T-cell (primary cell): ENCODE data around the gene BTBD10. TPM values are rescaled to one million over a fixed set of nuclear protein-coding genes. Genes with fewer than 3 reads are reported as not detected.
"Not testable (repeated sequence)": the region's sequence is repeated elsewhere in the genome, so short reads cannot be mapped to it uniquely, and the experiment has no call there.

Experiments
- ATAC-seq, 4 experiments: fragments of 200-7000 bp in 3 of 4; fragments of 150-1000 bp in 1 of 4; cut with Tn5 transposase; replicated peaks in 1 of 4; 1 replicate in 3 of 4; 2 replicates in 1 of 4; pipeline ENCODE4 v1.10.0; 2021; ENCODE audit warnings: moderate library complexity in 3 of 4, mild to moderate bottlenecking in 2 of 4, moderate number of reproducible peaks in 1 of 4
- CTCF ChIA-PET, 2 donors: fragments of 300-600 bp; sonication (Branson Sonifier 250); formaldehyde crosslinking; loops; one replicate each; lab custom pipeline; 2022; ENCODE audit warnings: antibody characterized with exemption in 2 of 2; lab: Charles Lee
- POLR2A ChIA-PET, 2 donors: fragments of 300-600 bp; sonication (Branson Sonifier 250); formaldehyde crosslinking; loops; one replicate each; lab custom pipeline; 2022; ENCODE audit warnings: antibody characterized with exemption in 2 of 2; lab: Charles Lee
- DNase-seq, 35 experiments: peaks; one replicate each; pipeline versions ENCODE4 v3.0.0 to v3.0.0-alpha.2; 2013 to 2023
- H3K27ac ChIP-seq: one replicate; pipeline ENCODE4 v1.5.1; 2013; ENCODE audit warnings: low read length
- H3K27me3 ChIP-seq, 2 experiments: replicated peaks in 1 of 2; 1 replicate in 1 of 2; 2 replicates in 1 of 2; pipeline versions ENCODE4 v1.6.1 to v1.7.0; 2013; ENCODE audit warnings: low read length in 1 of 2, mixed read lengths in 1 of 2; ENCODE audit not compliant: control insufficient read depth in 2 of 2, insufficient read depth in 2 of 2; ENCODE audit errors: extremely low read depth in 1 of 2
- H3K36me3 ChIP-seq, 2 donors: 1 replicate in 1 of 2; 2 replicates in 1 of 2; pipeline versions ENCODE4 v1.6.1 to v1.7.0; 2013; ENCODE audit warnings: low read length in 1 of 2; ENCODE audit not compliant: control insufficient read depth in 2 of 2, insufficient read depth in 1 of 2; ENCODE audit errors: extremely low read depth in 1 of 2
- H3K4me1 ChIP-seq, 2 experiments: 1 replicate in 1 of 2; 2 replicates in 1 of 2; pipeline versions ENCODE4 v1.6.1 to v1.7.0; 2013; ENCODE audit warnings: low read length in 2 of 2, mixed read lengths in 1 of 2; ENCODE audit not compliant: insufficient read depth in 2 of 2, control insufficient read depth in 1 of 2; ENCODE audit errors: extremely low read depth in 1 of 2
- H3K4me3 ChIP-seq, 2 donors: 1 replicate in 1 of 2; 2 replicates in 1 of 2; pipeline versions ENCODE4 v1.5.1 to v1.7.0; 2013; ENCODE audit warnings: mild to moderate bottlenecking in 2 of 2, low read length in 1 of 2, moderate library complexity in 1 of 2; ENCODE audit not compliant: control insufficient read depth in 1 of 2; ENCODE audit errors: extremely low read depth in 1 of 2
- H3K9me3 ChIP-seq: 2 replicates; pipeline ENCODE4 v1.7.0; 2013
- H3K27ac Mint-ChIP-seq, 2 donors: one replicate each; pipeline ENCODE4 v1.8.0; 2020 to 2021; ENCODE audit warnings: mild to moderate bottlenecking in 2 of 2, mixed read lengths in 2 of 2
- H3K27me3 Mint-ChIP-seq, 2 donors: one replicate each; pipeline ENCODE4 v1.8.0; 2021 to 2022; ENCODE audit warnings: mixed read lengths in 2 of 2
- H3K36me3 Mint-ChIP-seq: one replicate; pipeline ENCODE4 v1.8.0; 2021; ENCODE audit warnings: mixed read lengths
- H3K4me1 Mint-ChIP-seq, 3 donors: one replicate each; pipeline ENCODE4 v1.8.0; 2020 to 2022; ENCODE audit warnings: mixed read lengths in 3 of 3, mild to moderate bottlenecking in 1 of 3
- H3K4me3 Mint-ChIP-seq, 3 donors: one replicate each; pipeline ENCODE4 v1.8.0; 2020 to 2022; ENCODE audit warnings: mild to moderate bottlenecking in 3 of 3, mixed read lengths in 3 of 3, moderate library complexity in 3 of 3
- H3K9me3 Mint-ChIP-seq, 3 donors: one replicate each; pipeline ENCODE4 v1.8.0; 2020 to 2022; ENCODE audit warnings: mixed read lengths in 3 of 3
- WGBS: methylation state at CpG from one replicate; pipeline ENCODE4 v1.1.5; 2013; ENCODE audit warnings: missing lambda C conversion rate; ENCODE audit not compliant: insufficient coverage; 5-methylcytosine and 5-hydroxymethylcytosine counted together
- total RNA-seq, 35 experiments: library from RNA in 6 of 35; stranded (reverse) in 6 of 35; fragments of 120-200 nt in 1 of 35; gene quantifications; one replicate each; pipeline versions ENCODE4 v1.2.1 to v1.2.4 and lab custom pipeline; 2013 to 2026

The BTBD10 gene
- total RNA-seq, 5 donors from 2014 or later (not counting 1 experiment from before 2014, with no cell fraction given): 15.9 to 19.3 (median 18.8) TPM

GRCh38 chr11:13423372-13423771, 39.6 kb downstream of the BTBD10 start:
- DNase-seq (no peak), ATAC-seq (no peak)
- Mint-ChIP-seq H3K36me3 (peaks cover 41% of the 10 kb centered on the region), H3K4me3 (no peak overlapping the region), H3K4me1 (peaks cover 25 to 41% (median 34%) of the 10 kb centered on the region in 3 donors), H3K27ac (no peak overlapping the region), H3K9me3 (peaks cover 0 to 13% (median 10%) of the 10 kb centered on the region in 3 donors), H3K27me3 (no peaks in the 10 kb centered on the region)
- ChIA-PET POLR2A (interaction anchor here in 1 of 2 donors (0.6 kb wide), 1 partner anchor 174 kb away, joined by 3 read pairs; no protein-coding TSS in a partner anchor), CTCF (no interaction called here)
- no peaks in the 10 kb centered on the region for H3K27me3 ChIP-seq
- H3K27ac ChIP-seq: no peak overlapping the region
- H3K36me3 ChIP-seq: peaks cover 0 to 12% of the 10 kb centered on the region in 2 donors
- no CpG with 5 or more reads among the region's 6 CpGs for WGBS
- no peak overlapping the region for H3K4me3 ChIP-seq
- peaks cover 5% of the 10 kb centered on the region for H3K9me3 ChIP-seq
- H3K4me1 ChIP-seq: no peaks in the 10 kb centered on the region

DNA sequence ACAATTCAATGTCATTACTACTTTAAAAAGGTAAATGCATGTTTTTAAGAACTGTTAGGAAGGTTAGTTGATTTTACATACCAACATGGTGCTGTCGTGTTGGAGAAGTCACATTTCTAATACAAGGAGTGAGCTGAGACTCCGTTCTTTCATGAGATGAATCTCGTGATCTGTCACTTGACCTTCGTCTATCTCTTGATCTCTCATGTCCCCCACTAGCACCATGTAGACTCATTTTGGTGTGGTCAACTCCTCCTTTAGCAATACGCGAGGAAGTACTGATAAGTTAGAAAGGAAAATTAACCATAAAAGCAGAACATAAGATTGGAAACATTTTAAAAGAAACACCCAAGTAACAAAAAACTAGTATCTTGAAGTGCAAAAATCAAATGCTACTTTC, 41.5 kb downstream of the BTBD10 start:
- H3K4me1 Mint-ChIP-seq: peaks cover 25 to 37% (median 32%) of the 10 kb centered on the region in 3 donors
- H3K4me3 Mint-ChIP-seq: no peak overlapping the region
- ATAC-seq (no peak), DNase-seq (no peak)
- Histone ChIP-seq H3K4me3 (no peak overlapping the region), H3K27me3 (no peaks in the 10 kb centered on the region), H3K9me3 (peaks cover 2% of the 10 kb centered on the region), H3K36me3 (peaks cover 0 to 17% of the 10 kb centered on the region in 2 donors), H3K4me1 (no peaks in the 10 kb centered on the region), H3K27ac (no peak overlapping the region)
- ChIA-PET POLR2A (no interaction called here), CTCF (no interaction called here)
- H3K9me3 Mint-ChIP-seq: no peaks in the 10 kb centered on the region
- no CpG with 5 or more reads among the region's 6 CpGs for WGBS
- H3K27ac Mint-ChIP-seq: no peak overlapping the region
- peaks cover 36% of the 10 kb centered on the region for H3K36me3 Mint-ChIP-seq
- H3K27me3 Mint-ChIP-seq: no peaks in the 10 kb centered on the region

DNA sequence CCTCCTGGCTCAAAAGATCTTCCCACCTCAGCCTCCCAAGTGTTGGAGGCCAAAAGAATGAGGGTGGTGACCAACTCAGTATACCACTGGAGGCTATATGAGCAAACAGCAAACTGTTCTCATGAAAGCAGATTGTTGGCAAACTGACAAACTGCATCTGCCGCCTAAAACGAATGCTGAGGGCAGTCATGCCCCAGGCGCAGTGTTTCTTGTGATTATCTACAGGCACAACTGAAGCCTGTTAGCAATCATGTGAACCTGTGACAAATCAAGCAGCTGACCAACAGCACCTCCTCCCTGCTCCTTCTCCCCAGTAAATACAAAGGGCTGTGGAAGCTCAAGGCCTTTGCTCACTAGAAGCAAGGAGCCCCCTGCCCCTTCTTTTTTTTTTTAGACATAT, 47.8 kb downstream of the BTBD10 start:
- H3K36me3 ChIP-seq: peaks cover 0 to 47% of the 10 kb centered on the region in 2 donors
- CTCF ChIA-PET: no interaction called here
- H3K4me3 ChIP-seq: no peak overlapping the region
- Mint-ChIP-seq H3K27ac (no peak overlapping the region), H3K4me3 (no peak overlapping the region), H3K36me3 (peaks cover 49% of the 10 kb centered on the region), H3K9me3 (no peaks in the 10 kb centered on the region), H3K4me1 (no peaks in the 10 kb centered on the region), H3K27me3 (no peaks in the 10 kb centered on the region)
- WGBS: 97% methylated on average over 3 of the region's 3 CpGs
- no peak for DNase-seq
- POLR2A ChIA-PET: interaction anchor here in 1 of 2 donors (0.7 kb wide), 1 partner anchor 32 kb away, joined by 5 read pairs; no protein-coding TSS in a partner anchor
- no peak overlapping the region for H3K27ac ChIP-seq
- no peaks in the 10 kb centered on the region for H3K9me3 ChIP-seq
- no peaks in the 10 kb centered on the region for H3K4me1 ChIP-seq
- H3K27me3 ChIP-seq: no peaks in the 10 kb centered on the region
- ATAC-seq: no peak

- Histone ChIP-seq H3K4me1 (no peaks in the 10 kb centered on the region), H3K4me3 (no peak overlapping the region), H3K27ac (no peak overlapping the region), H3K27me3 (no peaks in the 10 kb centered on the region), H3K9me3 (peaks cover 4% of the 10 kb centered on the region), H3K36me3 (peaks cover 0 to 56% of the 10 kb centered on the region in 2 donors)
- CTCF ChIA-PET: interaction anchor here in 1 of 2 donors (2.0 kb wide), 1 partner anchor 12 kb away, joined by 7 read pairs; no protein-coding TSS in a partner anchor
- WGBS: no CpG with 5 or more reads among the region's 4 CpGs
- Mint-ChIP-seq H3K4me1 (no peaks in the 10 kb centered on the region), H3K27me3 (no peaks in the 10 kb centered on the region), H3K9me3 (no peaks in the 10 kb centered on the region), H3K4me3 (no peak overlapping the region), H3K36me3 (peaks cover 55% of the 10 kb centered on the region), H3K27ac (no peak overlapping the region)
- POLR2A ChIA-PET: no interaction called here
- DNase-seq (no peak), ATAC-seq (no peak)
These were observed 57.8 kb downstream of the BTBD10 start for GRCh38 chr11:13405220-13405619.

- H3K9me3 Mint-ChIP-seq: not testable (repeated sequence)
These were observed 64.7 kb downstream of the BTBD10 start for GRCh38 chr11:13398335-13398734.

GRCh38 chr11:13391217-13391616, 71.8 kb downstream of the BTBD10 start:
- H3K4me1 ChIP-seq: no peaks in the 10 kb centered on the region
- ChIA-PET CTCF (interaction anchor here in 1 of 2 donors (0.8 kb wide), 1 partner anchor 135 kb away, joined by 5 read pairs; no protein-coding TSS in a partner anchor), POLR2A (no interaction called here)
- ATAC-seq (no peak), DNase-seq (no peak)
- Mint-ChIP-seq H3K4me1 (peaks cover 0 to 2% (median 2%) of the 10 kb centered on the region in 3 donors), H3K27ac (peak overlapping the region in 1 of 2 donors; percentile 51), H3K36me3 (peaks cover 40% of the 10 kb centered on the region), H3K9me3 (no peaks in the 10 kb centered on the region), H3K4me3 (no peak overlapping the region), H3K27me3 (no peaks in the 10 kb centered on the region)
- H3K4me3 ChIP-seq: no peak overlapping the region
- no peak overlapping the region for H3K27ac ChIP-seq
- no peaks in the 10 kb centered on the region for H3K27me3 ChIP-seq
- H3K36me3 ChIP-seq: peaks cover 9 to 29% of the 10 kb centered on the region in 2 donors
- WGBS: 88% methylated on average over 1 of the region's 1 CpG
- H3K9me3 ChIP-seq: no peaks in the 10 kb centered on the region

More at GRCh38 chr11:13398335-13398734, 64.7 kb downstream of the BTBD10 start:
- CTCF ChIA-PET, H3K4me3 ChIP-seq, H3K27me3 Mint-ChIP-seq, H3K9me3 ChIP-seq, H3K4me3 Mint-ChIP-seq, H3K27me3 ChIP-seq, H3K27ac ChIP-seq, H3K4me1 Mint-ChIP-seq, DNase-seq, H3K27ac Mint-ChIP-seq, H3K4me1 ChIP-seq, POLR2A ChIA-PET, ATAC-seq: not testable (repeated sequence)
- H3K36me3 Mint-ChIP-seq: peaks cover 36% of the 10 kb centered on the region
- H3K36me3 ChIP-seq: peaks cover 0 to 17% of the 10 kb centered on the region in 2 donors
